GM21423 (cell line): Measurements from ENCODE around the gene CDC34.

Experiments used
- ATAC-seq: cut with Tn5 transposase; IDR thresholded peaks from one replicate; pipeline ENCODE4 v1.9.1; 2021; ENCODE audit warnings: mild to moderate bottlenecking, moderate library complexity; ENCODE audit not compliant: unreplicated experiment

Gene CDC34

GRCh38 chr19:531753-532560, at the start of gene CDC34:
TSS of gene CDC34 (plus strand) at chr19:531760. CDS start at chr19:531932, 172 bp downstream.
- no peak for ATAC-seq

GRCh38 chr19:482186-483041, 49.1 kb upstream of the CDC34 start:
- no peak for ATAC-seq

GRCh38 chr19:483332-484072, 48.1 kb upstream of the CDC34 start:
- ATAC-seq: no peak

GRCh38 chr19:484494-484893, 47.1 kb upstream of the CDC34 start:
- ATAC-seq: no peak

- ATAC-seq: no peak
Observed at GRCh38 chr19:485077-485476, 46.5 kb upstream of the CDC34 start.

GRCh38 chr19:485583-486236, 45.9 kb upstream of the CDC34 start:
- no peak for ATAC-seq

GRCh38 chr19:488505-489417, 42.8 kb upstream of the CDC34 start:
- peak; percentile 84 for ATAC-seq

- peak; percentile 16 for ATAC-seq
Observed at GRCh38 chr19:489418-490196, 42.0 kb upstream of the CDC34 start.

GRCh38 chr19:491146-491741, 40.3 kb upstream of the CDC34 start:
- ATAC-seq: no peak

- no peak for ATAC-seq
Observed at GRCh38 chr19:492091-492531, 39.4 kb upstream of the CDC34 start.

GRCh38 chr19:493391-494170, 38.0 kb upstream of the CDC34 start:
- no peak for ATAC-seq

GRCh38 chr19:494171-495080, 37.1 kb upstream of the CDC34 start:
- ATAC-seq: no peak

- no peak for ATAC-seq
Observed at GRCh38 chr19:495081-495401, 36.5 kb upstream of the CDC34 start.

- ATAC-seq: no peak
Observed at GRCh38 chr19:495402-496111, 36.0 kb upstream of the CDC34 start.

GRCh38 chr19:496112-496665, 35.4 kb upstream of the CDC34 start, which contains the start of gene MADCAM1:
TSS of gene MADCAM1 (plus strand) at chr19:496486. CDS start at chr19:496500, 14 bp downstream.
- no peak for ATAC-seq

GRCh38 chr19:496986-497385, 34.6 kb upstream of the CDC34 start:
- no peak for ATAC-seq
